Astrocyte of the spinal cord (primary cell): ENCODE results near the gene PRCP.
A peak's percentile ranks its signal among the peaks of the same experiment; 100 is the strongest.

Experiments
- DNase-seq: peaks from one replicate; pipeline ENCODE4 v3.0.0; 2011; ENCODE audit warnings: low read depth, low spot score
- H3K4me3 ChIP-seq: 2 replicates; pipeline ENCODE4 v1.5.1; 2011; ENCODE audit warnings: low read depth, mild to moderate bottlenecking, low read length, moderate library complexity
- in situ Hi-C: cut with HindIII; loops from 2 replicates; pipeline ENCODE4 v1.10.0; 2017; ENCODE audit warnings: low sequenced_read_pairs
- TF ChIP-seq, protein P1 (sequence below): IDR thresholded peaks from 2 replicates; pipeline ENCODE4 v1.5.1; 2012; ENCODE audit warnings: low read depth, mild to moderate bottlenecking, low read length, inconsistent platforms

The PRCP gene

DNA sequence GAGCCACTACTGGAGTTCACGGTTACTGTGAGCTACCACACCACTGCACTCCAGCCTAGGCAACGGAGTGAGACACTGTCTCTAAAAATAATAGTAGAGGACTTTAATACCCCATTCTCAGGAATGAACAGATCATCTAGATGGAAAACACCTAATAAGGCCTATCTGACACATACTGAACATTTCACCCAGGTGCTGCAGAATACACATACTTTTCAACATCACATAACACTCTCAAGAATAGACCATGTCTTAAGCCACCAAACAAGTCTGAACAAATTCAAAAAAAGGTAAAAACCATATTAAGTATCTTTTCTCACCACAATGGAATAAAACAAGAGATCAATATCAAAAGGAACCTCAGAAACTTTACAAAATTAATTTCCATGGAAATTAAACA, 39.2 kb upstream of the PRCP start:
- no peak overlapping the region for H3K4me3 ChIP-seq
- in situ Hi-C loops: no loop called here
- TF ChIP-seq, protein P1, sequence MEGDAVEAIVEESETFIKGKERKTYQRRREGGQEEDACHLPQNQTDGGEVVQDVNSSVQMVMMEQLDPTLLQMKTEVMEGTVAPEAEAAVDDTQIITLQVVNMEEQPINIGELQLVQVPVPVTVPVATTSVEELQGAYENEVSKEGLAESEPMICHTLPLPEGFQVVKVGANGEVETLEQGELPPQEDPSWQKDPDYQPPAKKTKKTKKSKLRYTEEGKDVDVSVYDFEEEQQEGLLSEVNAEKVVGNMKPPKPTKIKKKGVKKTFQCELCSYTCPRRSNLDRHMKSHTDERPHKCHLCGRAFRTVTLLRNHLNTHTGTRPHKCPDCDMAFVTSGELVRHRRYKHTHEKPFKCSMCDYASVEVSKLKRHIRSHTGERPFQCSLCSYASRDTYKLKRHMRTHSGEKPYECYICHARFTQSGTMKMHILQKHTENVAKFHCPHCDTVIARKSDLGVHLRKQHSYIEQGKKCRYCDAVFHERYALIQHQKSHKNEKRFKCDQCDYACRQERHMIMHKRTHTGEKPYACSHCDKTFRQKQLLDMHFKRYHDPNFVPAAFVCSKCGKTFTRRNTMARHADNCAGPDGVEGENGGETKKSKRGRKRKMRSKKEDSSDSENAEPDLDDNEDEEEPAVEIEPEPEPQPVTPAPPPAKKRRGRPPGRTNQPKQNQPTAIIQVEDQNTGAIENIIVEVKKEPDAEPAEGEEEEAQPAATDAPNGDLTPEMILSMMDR: no peak
- DNase-seq: no peak

GRCh38 chr11:82937554-82937953, 37.3 kb upstream of the PRCP start:
- TF ChIP-seq, protein P1: no peak
- DNase-seq: no peak
- H3K4me3 ChIP-seq: no peak overlapping the region
- in situ Hi-C loops: no loop called here

- no peak overlapping the region for H3K4me3 ChIP-seq
- in situ Hi-C loops: no loop called here
- TF ChIP-seq, protein P1: no peak
- peak; percentile 13 for DNase-seq
Observed at GRCh38 chr11:82936261-82936660, 36.0 kb upstream of the PRCP start.

DNA sequence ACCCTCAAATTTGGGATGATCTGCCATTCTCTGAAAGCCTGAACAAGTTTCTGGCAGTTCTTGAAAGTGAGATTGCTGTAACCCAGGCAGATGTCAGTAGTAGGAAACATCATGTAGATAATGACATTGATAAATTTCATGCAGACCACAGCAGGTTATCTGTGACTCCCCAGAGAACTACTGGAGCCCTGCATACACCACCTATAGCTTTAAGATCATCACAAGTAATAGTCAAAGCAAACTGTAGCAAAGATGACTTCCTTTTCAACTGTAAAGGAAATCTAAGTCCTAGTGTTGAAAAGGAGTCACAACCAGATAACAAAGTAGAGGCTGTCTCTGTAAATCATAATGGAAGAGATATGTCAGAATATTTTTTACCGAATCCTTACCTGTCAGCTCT, 32.3 kb upstream of the PRCP start:
- in situ Hi-C loops: no loop called here
- TF ChIP-seq, protein P1: no peak
- H3K4me3 ChIP-seq: no peak overlapping the region
- DNase-seq: no peak

DNA sequence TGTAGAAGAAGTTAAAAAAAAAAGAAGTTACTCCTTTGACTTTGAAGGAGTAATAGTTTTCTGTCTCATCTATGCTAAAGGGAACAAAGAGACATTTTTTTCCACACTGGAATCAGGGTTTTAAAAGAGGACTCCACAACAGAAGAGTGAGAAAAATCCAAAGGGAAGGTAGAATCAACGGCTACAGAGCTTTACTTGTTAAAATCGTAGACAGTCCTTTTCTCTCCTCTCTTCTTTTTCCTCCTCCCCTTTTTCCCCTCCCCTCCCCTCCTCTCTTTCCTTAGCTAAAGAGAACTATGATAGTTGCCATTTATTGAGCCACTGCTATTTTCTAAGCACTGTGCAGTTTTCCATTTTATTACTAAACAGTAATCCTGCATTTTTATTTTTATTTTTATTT, 30.5 kb upstream of the PRCP start:
- TF ChIP-seq, protein P1: no peak
- no peak overlapping the region for H3K4me3 ChIP-seq
- DNase-seq: no peak
- in situ Hi-C loops: no loop called here

GRCh38 chr11:82930229-82930628, 30.0 kb upstream of the PRCP start:
- H3K4me3 ChIP-seq: no peak overlapping the region
- DNase-seq: no peak
- in situ Hi-C loops: no loop called here
- TF ChIP-seq, protein P1: no peak

DNA sequence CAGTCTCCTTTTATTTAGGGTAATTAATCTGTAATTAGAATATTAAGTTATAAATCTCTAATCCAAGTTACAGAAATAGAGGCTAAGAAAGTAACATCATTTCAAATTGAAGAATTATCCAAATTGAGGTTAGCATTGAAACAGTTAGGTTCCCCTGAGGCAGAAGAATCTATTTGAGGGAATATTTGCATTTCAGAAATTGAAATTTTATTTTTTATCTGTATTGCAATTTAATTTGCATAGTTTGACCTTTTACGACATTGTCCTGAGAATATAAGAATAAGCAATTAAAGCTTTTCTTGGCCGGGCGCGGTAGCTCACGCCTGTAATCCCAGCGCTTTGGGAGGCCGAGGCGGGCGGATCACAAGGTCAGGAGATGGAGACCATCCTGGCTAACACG, 28.9 kb upstream of the PRCP start:
- no peak overlapping the region for H3K4me3 ChIP-seq
- no peak for DNase-seq
- in situ Hi-C loops: no loop called here
- TF ChIP-seq, protein P1: no peak
